K562 (cell line): ENCODE data around the gene CRELD2.

Source experiments
- CTCF ChIP-seq, 3 experiments: IDR thresholded peaks in 2 of 3; conservative IDR thresholded peaks in 1 of 3; 2 replicates each; pipeline ENCODE4 v1.5.1; 2011 to 2012; ENCODE audit warnings: low read length in 3 of 3, mild to moderate bottlenecking in 3 of 3, control low read depth in 2 of 3, improper control_type of control experiment in 1 of 3, inconsistent platforms in 1 of 3, low read depth in 1 of 3, mixed read lengths in 1 of 3, moderate library complexity in 1 of 3; ENCODE audit not compliant: insufficient read depth in 2 of 3
- GATA2 ChIP-seq: sonication (generic); formaldehyde crosslinking; IDR thresholded peaks from 2 replicates; pipeline ENCODE4 v1.4.0; 2020; ENCODE audit warnings: mild to moderate bottlenecking, missing genetic modification reagents
- NCOA1 ChIP-seq: fragments of 450-650 bp; IDR thresholded peaks from 2 replicates; pipeline ENCODE4 v1.6.1; 2016; ENCODE audit warnings: low read depth
- SP1 ChIP-seq: sonication (generic); formaldehyde crosslinking; IDR thresholded peaks from 2 replicates; pipeline ENCODE4 v1.8.1; 2022; ENCODE audit warnings: mild to moderate bottlenecking, missing genetic modification reagents
- TFAP4 ChIP-seq: sonication (generic); formaldehyde crosslinking; IDR thresholded peaks from 2 replicates; pipeline ENCODE4 v1.8.0; 2022; ENCODE audit warnings: missing genetic modification reagents, mild to moderate bottlenecking, moderate library complexity, borderline replicate concordance
- ZNF512 ChIP-seq: IDR thresholded peaks from 2 replicates; pipeline ENCODE4 v1.6.1; 2016; ENCODE audit warnings: missing genetic modification characterization, missing compliant biosample characterization

- TF ChIP-seq NCOA1 (no peak), TFAP4 (CRISPR knock-in tag) (no peak), CTCF (IDR thresholded peaks at IDR 0.05 in 2 of 3, conservative IDR thresholded peaks at IDR 0.05 in 1 of 3; ENCODE audit: insufficient read depth in 2 of 3, low read depth in 1 of 3, low read length in 3 of 3) (no peak), SP1 (no peak), GATA2 (CRISPR knock-in tag) (no peak), ZNF512 (no peak)
Measured at GRCh38 chr22:49903322-49904039, 15.0 kb upstream of the CRELD2 start.
